ENCODE data around the gene NBPF3. TPM values are rescaled to one million over a fixed set of nuclear protein-coding genes. Genes with fewer than 3 reads are reported as not detected.

NBPF3 gene
- total RNA-seq, 1 experiment from 2014 or later = 15.9 TPM

GRCh38 chr1:21494196-21494595 lies 54.3 kb downstream of the NBPF3 start:
- ChIA-PET POLR2A (interaction anchor here (0.6 kb wide), 1 partner anchor 1413 kb away, joined by 5 read pairs; no protein-coding TSS in a partner anchor), CTCF (no interaction called here)
- in situ Hi-C loops (cut with HindIII; ENCODE audit: low pct_unique_long_range_greater_than_20kb, low sequenced_read_pairs) (no loop called here), intact Hi-C loops (cut with micrococcal nuclease; ENCODE audit: unreplicated experiment) (loop anchor here (10.0 kb wide), 1 partner anchor 119 kb away; no protein-coding TSS in a partner anchor)
- H3K4me3 ChIP-seq (ENCODE audit: low read depth in 2 of 2, low read length in 2 of 2) = no peak overlapping the region
- H3K36me3 ChIP-seq (ENCODE audit: control insufficient read depth, insufficient read depth, low read length) = no peaks in the 10 kb centered on the region
- no TSS peak for BruUV-seq (replicated peaks)
- ATAC-seq = no peak
- no peaks in the 10 kb centered on the region for H3K4me1 ChIP-seq (ENCODE audit: control insufficient read depth, insufficient read depth, low read length)
- no peaks in the 10 kb centered on the region for H3K9me3 ChIP-seq (ENCODE audit: control insufficient read depth, insufficient read depth, low read depth, low read length)
- H3K27ac ChIP-seq (ENCODE audit: low read length) = no peak overlapping the region
- H3K27me3 ChIP-seq (ENCODE audit: control insufficient read depth, insufficient read depth, low read length) = no peaks in the 10 kb centered on the region; the same call in 1 of the 2 replicates
- DNase-seq (ENCODE audit: low read depth, low spot score) = no peak
- TF ChIP-seq REST (IDR thresholded peaks at IDR 0.05; ENCODE audit: insufficient read depth in 1 of 2, low read depth in 2 of 2, low read length in 1 of 2) = no peak
- TF ChIP-seq TCF7L2 (IDR thresholded peaks at IDR 0.05; ENCODE audit: low read depth, low read length) = no peak
- TF ChIP-seq SIN3A (IDR thresholded peaks at IDR 0.05; ENCODE audit: borderline replicate concordance, insufficient read depth, low read depth, low read length) = no peak
- TF ChIP-seq CTCF (IDR thresholded peaks at IDR 0.05) = no peak
- TF ChIP-seq POLR2AphosphoS5 (IDR thresholded peaks at IDR 0.05; ENCODE audit: low read depth, low read length) = no peak

GRCh38 chr1:21495225-21495820 lies 55.4 kb downstream of the NBPF3 start:
- DNase-seq (ENCODE audit: low read depth, low spot score) = no peak
- intact Hi-C loops (cut with micrococcal nuclease; ENCODE audit: unreplicated experiment) (loop anchor here (10.0 kb wide), 1 partner anchor 121 kb away; no protein-coding TSS in a partner anchor), in situ Hi-C loops (cut with HindIII; ENCODE audit: low pct_unique_long_range_greater_than_20kb, low sequenced_read_pairs) (no loop called here)
- no peaks in the 10 kb centered on the region for H3K4me1 ChIP-seq (ENCODE audit: control insufficient read depth, insufficient read depth, low read length)
- no TSS peak for BruUV-seq (replicated peaks)
- no peaks in the 10 kb centered on the region for H3K36me3 ChIP-seq (ENCODE audit: control insufficient read depth, insufficient read depth, low read length)
- TF ChIP-seq REST (IDR thresholded peaks at IDR 0.05; ENCODE audit: insufficient read depth in 1 of 2, low read depth in 2 of 2, low read length in 1 of 2) = no peak
- no peak for TF ChIP-seq CTCF (IDR thresholded peaks at IDR 0.05)
- no peak for TF ChIP-seq SIN3A (IDR thresholded peaks at IDR 0.05; ENCODE audit: borderline replicate concordance, insufficient read depth, low read depth, low read length)
- TF ChIP-seq POLR2AphosphoS5 (IDR thresholded peaks at IDR 0.05; ENCODE audit: low read depth, low read length) = no peak
- TF ChIP-seq TCF7L2 (IDR thresholded peaks at IDR 0.05; ENCODE audit: low read depth, low read length) = no peak
- no peak overlapping the region for H3K27ac ChIP-seq (ENCODE audit: low read length)
- CTCF ChIA-PET = interaction anchor here (0.8 kb wide), 1 partner anchor 127 kb away, joined by 4 read pairs; no protein-coding TSS in a partner anchor
- POLR2A ChIA-PET = no interaction called here
- ATAC-seq = no peak
- H3K27me3 ChIP-seq (ENCODE audit: control insufficient read depth, insufficient read depth, low read length) = no peaks in the 10 kb centered on the region; the same call in 1 of the 2 replicates
- no peaks in the 10 kb centered on the region for H3K9me3 ChIP-seq (ENCODE audit: control insufficient read depth, insufficient read depth, low read depth, low read length)
- no peak overlapping the region for H3K4me3 ChIP-seq (ENCODE audit: low read depth in 2 of 2, low read length in 2 of 2)
